OCI-M2 (cell line): ENCODE results near the gene ZNF135.

Experiments
- DNase-seq: peaks from one replicate; lab custom pipeline; 2025; ENCODE audit not compliant: unreplicated experiment; lab: John Stamatoyannopoulos, UW

ZNF135 gene

DNA sequence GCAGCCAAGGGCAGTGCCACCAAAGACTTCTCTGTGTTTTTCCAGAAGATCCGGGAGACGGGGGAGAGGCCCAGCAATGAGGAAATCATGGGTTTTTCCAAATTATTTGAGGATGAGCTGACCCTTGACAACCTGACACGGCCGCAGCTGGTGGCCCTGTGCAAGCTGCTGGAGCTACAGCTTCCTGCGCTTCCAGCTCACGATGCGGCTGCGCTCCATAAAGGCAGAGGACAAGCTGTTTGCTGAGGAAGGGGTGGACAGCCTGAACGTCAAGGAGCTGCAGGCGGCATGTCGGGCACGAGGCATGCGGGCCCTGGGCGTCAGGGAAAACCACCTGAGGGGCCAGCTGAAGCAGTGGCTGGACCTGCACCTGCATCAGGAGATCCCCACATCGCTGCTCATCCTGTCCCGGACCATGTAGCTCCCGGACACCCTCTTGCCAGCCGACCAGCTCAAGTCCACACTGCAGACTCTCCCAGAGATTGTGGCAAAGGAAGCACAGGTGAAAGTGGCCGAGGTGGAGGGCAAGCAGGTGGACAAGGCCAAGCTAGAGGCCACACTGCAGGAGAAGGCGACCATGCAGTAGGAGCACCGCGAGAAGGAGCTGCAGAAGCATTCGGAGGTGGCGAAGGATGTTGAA, 13.6 kb upstream of the ZNF135 start:
- no peak for DNase-seq

DNA sequence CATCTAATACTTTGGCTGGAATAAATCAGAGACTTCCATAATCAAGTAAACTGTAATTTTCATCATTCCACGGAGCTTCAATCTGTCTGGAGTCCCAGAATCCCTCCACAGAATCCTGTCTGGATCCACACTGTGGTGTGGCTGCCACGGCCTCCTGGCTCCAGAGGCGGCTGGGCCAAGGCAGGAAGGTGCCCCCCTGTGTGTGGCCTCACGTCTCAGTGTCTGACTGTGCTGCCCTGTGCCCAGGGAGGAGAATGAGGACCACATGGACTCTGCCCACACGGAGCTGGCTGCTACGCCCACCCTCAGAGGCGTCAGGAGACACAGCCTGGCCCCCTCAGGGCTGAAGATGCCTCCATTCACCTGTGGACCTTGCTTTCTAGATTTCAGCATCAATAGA, 12.2 kb upstream of the ZNF135 start:
- DNase-seq = no peak

DNA sequence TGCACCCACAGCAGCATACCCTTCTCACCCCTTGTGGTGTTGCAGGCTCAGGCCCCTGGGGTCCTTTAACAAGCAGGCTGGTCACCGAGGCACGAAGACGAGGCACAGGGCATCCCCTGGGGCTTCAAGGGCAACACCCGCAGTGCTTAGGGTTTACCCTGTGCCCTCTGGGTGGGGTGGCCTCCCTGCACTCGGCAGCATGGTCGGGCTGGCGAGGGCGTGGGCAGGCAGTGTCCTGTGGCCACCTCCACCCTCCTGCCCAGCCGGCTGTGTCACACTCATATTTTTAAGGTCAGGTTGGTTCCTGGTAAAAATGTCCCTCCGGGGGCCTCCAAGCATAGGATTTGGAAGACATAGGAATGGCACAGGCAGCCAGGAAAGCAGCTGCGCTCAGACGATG, 11.4 kb upstream of the ZNF135 start:
- no peak for DNase-seq

DNA sequence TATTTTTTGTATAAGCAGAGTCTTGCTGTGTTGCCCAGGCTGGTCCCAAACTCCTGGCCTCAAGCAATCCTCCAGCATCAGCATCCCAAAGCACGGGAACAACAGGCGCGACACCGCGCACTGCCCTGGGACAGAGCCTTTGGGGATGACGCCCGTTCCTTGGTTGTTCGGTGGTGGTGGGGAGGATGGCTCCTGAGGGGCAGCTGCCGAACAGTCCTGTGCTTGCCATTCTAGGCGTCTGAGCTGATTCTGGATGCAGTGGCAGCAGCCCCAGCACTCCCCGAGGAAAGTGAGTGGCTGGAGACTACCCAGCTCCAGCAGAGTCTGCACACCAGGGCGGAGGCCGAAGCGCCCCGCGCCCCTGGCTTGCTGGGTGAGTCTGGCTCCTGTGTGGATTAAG, 6.8 kb upstream of the ZNF135 start:
- no peak for DNase-seq

DNA sequence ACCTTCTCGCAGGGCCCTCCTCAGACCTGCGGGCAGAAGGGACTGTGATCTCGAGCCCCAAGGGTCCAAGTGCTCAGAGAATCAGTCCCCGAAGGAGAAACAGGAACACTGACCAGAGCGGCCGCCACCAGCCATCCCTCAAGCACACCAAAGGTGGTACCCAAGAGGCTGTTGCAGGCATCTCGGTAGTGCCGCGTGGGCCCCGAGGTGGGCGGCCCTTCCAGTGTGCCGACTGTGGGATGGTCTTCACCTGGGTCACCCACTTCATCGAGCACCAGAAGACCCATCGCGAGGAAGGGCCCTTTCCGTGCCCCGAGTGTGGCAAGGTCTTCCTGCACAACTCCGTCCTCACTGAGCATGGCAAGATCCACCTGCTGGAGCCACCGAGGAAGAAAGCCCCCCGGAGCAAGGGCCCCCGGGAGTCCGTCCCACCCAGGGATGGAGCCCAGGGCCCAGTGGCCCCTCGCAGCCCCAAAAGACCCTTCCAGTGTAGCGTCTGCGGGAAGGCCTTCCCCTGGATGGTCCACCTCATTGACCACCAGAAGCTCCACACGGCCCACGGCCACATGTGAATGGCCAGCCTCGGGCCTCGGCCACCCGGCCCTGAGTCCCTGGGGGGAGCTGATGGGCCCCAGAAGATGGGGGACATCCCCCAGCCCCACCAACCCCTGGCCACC, 5.5 kb upstream of the ZNF135 start:
- no peak for DNase-seq

DNA sequence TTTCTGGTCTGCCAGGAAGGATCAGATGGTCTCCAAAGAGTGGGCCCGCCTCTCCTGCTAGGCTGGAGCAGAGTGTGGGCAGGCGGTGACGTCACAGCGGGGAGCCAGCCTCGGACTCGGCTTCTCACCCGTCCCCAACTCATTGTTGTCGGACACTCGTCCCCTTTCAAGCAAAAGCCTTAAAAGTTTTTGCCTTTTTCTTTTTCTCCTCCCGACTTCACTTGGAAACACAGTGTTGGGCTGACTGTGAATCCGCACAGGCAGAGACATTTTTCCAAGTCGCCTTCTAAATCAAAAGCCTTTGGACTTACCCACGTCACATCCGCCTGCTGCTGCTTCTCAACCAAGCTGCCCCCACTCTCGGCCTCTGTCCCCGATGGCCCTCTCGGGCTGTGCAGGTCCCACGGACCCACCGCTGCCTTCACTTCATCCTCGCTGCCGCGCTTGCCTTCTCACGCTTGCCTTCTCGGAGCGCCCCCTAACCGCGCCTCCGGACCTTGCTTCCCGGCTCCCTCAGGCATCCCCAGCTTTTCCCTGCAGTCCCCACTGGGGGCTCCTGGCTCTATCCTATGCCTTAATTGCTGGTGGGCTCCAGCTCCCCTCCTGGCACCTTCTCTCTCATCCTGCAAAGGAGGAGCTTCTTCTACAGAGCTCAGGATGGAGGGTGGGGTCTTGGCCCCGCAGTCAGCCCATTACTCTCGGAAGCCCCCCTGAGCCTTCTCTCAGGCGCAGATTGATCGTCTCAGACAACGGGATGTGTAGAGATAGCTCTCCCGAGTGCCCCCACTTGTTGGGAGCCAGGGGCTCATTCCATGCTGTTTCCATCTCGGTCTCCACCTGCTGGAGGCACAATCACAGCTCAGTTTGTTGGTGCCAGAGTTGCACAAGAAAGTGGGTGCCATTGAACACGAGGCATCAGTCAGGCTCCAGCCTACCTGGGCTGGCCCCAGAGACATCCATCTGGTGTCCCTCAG, 3.9 kb upstream of the ZNF135 start:
- DNase-seq = no peak

DNA sequence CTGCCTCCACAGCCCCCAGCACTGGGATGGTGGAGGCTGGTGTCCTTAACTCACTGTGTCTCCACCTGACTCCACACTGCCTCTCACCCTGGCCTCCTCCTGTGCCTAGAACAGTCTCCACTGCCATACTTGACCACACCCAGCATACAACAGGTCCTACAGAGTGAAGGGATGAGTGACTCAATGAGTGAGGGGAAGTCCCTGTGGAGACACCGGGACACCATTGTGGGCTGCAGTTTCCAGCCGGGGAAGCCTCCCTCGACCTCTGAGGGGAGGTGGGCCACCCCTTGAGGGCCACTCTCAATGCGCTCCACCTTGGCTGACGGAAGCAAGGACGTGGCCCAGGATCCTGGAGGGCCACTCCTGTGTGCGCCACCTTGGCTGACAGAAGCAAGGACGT, 2.8 kb upstream of the ZNF135 start:
- no peak for DNase-seq

DNA sequence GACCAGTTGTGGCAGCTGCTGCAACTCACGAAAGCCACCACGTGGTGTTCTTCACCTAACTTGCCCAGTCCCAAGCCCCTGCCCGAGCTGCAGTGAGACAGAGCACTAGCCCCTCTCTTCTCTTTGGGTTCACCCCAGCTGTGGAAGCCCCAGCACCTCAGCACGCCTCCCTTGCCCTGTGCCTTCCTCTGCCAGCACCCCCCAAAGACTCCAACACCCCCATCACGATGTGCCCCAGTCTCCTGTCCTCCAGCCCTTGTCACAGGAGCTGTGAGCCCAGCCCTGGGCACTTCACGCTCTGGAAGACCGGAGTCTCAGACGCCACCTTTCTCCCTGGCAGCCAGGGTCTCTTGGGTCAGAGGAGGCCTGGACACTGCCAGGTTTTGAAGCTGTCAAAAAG, 2.2 kb upstream of the ZNF135 start:
- DNase-seq = no peak

DNA sequence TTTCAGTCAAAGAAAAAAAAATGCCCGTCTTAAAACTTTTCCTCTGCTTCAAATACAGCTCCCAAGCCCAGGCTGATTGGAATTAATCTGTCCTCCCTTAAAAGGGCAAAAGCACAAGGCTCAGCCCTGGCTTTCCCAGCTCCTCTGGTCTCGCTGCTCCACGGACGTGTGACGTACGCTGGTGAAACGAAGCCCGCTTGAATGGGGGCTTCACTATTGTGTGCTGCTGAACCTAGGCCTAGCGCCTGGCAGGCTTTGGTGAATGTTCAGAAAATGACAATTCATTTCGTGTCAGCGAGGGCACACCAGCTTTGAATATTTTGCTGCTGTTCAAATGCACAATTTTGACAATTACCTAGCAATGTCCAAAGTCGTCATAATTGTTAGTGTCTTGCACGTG, 615 bp upstream of the ZNF135 start:
- no peak for DNase-seq

DNA sequence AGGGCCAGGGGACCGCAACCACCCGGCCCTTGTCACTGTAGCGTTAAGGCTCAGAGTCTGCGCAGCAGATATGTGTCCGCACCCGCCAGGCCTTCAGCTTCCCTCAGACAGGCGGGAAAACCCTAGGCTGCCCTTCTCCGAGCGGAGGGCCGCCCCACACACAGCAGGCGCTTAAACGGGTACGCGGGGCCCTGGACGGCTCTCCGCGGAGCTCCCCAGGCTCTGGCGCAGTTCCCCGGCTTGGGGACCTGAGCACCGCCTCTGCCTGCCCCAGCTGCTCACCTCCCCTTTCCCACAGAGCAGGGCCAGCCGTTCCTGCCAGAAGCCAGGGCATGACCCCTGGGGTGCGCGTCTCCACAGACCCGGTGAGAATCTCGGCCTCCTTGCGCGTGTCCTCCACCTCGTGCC, 593 bp downstream of the ZNF135 start:
- DNase-seq = no peak

DNA sequence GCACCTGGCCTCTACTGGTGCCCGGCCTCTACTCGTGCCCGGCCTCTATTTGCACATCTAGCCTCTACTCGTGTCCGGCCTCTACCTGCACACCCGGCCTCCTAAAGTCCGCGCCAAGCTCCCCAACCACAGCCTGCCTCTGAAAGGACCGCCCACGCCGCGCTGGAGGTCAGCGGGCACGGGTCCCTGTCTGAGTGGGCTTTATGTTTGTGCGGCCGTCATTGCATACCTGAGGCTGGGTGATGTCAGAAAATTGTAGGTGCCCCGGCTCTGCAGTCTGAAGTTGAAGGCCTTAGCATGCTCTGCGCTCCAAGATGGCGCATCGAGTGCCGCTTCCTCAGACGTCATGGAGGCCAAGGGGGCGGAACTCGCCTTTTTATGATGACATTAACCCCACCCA, 1.1 kb downstream of the ZNF135 start:
- DNase-seq = no peak

DNA sequence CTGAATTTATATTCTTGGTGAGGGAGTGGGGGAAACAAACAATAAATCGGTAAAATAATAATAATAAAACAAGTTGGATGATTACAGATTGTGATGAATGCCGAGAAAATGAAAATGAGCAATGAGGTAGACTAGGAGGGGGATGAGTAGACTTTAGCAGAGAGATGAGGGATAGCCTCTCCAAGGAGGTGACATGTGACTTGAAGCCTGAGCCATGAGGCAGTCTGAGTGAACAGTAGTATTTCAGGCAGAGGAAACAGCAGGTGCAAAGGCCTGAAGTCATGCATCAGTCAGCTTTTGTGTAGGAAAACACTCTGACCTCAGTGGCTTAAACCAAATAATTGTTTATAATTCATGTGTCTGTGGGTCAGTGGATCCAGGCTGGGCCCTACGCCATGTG, 4.6 kb downstream of the ZNF135 start:
- no peak for DNase-seq

DNA sequence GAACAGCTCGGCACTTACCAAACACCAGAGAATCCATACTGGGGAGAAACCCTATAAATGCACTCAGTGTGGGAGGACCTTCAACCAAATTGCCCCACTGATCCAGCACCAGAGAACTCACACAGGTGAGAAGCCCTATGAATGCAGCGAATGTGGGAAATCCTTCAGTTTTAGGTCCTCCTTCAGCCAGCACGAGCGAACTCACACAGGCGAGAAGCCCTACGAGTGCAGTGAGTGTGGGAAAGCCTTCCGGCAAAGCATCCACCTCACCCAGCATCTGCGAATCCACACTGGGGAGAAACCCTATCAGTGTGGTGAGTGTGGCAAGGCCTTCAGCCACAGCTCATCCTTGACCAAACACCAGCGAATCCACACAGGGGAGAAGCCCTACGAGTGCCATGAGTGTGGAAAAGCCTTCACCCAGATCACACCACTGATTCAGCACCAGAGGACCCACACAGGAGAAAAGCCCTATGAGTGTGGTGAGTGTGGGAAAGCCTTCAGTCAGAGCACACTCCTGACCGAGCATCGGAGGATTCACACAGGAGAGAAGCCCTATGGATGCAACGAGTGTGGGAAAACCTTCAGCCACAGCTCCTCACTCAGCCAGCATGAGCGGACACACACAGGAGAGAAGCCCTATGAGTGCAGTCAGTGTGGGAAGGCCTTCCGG, 8.3 kb downstream of the ZNF135 start:
- DNase-seq = no peak

DNA sequence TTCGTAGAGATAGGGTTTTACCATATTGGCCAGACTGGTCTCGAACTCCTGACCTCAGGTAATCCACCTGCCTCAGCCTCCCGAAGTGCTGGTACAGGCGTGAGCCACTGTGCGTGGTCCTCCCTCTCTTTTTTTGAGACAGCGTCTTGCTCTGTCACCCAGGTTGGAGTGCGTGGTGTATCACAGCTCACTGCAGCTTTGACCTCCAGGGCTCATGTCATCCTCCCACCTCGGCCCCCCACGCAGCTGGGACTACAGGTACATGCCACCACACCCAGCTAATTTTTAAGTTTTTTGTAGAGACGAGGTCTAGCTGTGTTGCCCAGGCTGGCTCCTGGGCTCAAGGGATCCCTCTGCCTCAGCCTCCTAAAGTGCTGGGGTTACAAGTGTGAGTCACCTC, 20.7 kb downstream of the ZNF135 start:
- no peak for DNase-seq

DNA sequence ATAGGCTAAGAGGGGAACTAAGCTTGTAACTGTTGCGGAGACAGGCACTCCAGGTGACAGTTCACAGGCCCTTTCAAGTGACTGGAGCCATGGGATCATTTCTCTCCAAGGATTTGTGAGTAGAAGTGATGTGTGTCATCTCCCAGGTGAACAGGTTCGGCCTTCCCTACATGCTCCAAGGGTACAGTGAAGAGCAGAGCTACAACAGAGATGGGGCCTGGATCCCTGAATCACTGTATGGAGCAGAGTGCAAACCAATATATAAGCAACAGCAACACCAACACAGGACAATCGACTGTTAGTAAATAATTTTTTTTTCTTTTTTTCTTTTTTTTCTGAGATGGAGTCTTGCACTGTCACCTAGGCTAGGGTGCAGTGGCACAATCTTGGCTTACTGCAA, 23.9 kb downstream of the ZNF135 start:
- DNase-seq = no peak

DNA sequence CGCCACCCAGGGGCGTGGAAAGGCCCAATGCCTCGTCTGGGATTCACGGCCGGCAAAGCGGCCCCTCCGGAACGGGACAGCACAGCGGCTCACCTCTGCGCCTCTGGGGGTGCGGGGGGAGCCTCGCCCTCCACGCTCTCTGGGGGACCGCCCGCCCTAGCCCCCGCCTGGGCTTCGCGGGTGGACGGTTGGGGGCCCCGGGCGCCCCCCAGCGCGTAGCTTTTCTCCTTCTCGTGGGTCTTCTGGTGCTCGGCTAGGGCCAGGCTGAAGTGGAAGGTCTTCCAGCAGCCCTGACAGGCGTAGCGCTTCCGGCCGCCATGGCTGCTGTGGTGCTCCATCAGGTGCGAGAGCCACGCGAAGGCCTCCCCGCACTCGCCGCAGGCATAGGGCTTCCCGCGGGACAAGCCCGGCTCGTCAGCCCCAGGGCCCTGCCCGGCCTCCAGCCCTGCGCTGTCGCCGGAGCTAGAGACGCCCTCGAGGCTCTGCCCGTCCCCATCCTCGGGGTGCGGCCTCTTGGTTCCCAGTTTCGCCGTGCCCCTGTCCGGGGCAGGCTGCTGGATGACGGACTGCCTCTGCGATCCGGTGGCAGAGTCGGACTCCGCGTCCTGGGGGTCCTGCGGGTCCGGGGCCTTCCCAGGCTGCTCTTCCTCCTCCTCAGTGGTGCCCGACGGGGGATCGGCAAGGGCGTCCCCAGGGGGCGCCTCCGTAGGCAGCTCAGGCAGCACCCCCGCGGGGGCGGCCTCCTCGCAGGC, 25.7 kb downstream of the ZNF135 start:
- DNase-seq = no peak

DNA sequence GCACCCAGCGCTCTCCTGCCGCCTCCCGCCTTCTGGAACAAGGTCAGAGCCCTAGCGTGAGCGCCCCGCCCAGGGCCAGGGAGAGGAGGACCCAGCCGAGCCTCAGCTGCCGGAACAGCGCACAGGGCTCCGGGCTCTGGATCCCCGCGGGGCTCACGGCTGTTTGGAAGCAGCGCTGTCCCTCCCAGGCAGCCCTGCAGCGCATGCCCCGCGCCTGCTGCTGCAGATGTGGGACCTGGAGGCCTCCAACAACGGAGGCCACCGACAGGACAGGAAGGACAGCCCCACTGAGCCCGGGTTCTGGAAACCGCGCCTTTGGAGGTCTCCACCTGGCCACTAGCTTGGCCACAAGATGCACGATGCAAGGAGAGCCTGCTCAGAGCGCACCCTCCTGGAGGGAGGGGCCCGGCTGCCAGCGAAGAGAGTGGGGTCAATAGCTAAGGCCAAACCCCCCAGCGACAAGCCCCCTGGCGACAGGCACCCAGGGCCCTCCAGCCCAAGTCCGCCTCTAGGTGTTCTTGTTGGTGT, 26.3 kb downstream of the ZNF135 start:
- no peak for DNase-seq

DNA sequence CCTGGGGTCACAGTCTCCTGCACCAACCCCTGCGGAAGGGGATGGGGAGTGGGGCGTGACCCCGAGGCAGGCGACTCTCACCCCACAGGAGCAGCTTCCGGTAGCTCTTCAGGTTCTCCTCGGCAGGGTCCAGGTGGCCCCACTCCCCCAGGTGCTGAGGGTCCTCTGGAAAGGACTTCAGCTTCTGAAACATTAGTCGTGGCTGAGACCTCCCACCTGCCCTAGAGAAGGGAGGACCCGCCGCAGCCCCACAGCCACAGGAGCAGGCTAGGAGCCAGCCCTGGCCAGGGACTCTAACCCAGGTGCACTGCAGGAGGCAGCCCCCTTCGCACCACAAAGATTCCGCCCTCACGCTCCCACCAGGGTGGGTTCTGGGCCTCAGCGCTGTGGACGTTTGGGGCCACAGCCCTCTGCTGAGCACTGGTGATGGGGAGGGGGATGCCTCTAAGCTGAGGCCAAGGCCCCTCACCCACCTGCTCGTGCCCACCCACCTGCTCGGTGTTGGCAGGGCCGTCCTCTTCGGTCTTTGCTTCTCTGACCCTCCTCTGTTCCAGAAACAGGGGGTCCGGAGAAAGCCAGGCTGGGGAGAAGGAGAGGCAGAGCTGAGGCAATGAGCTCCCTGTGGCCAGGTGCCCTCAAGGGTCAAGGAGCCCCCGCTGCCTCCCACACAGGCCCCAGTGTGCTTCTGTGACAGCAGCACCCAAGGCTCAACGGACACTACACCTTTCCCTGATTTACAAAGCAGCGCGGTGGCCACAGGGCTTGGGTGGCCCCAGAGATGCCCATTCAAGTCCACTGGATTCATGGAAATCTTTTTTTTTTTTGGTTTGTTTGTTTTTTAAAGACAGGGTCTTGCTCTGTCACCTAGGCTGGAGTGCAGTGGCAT, 28.0 kb downstream of the ZNF135 start:
- DNase-seq = no peak

DNA sequence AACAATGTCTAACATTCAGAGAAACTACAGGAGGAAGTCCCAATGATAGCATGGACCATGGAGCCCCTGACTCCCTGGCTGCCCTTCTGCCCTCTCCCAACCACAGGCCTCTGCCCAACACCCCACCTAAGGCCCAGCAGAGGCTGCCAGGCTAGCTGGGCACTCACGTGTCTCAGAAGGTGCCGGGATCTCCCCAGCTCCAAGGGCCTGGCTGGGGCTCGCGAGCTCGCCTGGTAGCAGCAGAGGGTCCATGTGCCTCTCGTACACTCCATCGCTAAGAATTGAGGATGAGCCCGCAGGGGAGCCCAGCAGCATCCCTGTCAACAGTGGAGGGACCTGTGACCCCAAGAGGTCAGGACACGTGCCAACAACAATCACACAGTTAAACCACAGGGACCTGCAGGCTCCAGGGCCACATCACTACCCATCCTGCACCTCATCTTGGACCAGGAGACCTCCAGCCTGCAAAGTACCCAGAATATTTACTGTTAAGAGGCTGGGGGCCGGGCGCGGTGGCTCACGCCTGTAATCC, 29.5 kb downstream of the ZNF135 start:
- DNase-seq = no peak
